WTC11 (cell line): ENCODE results near the gene PKM. TPM values are rescaled to one million over a fixed set of nuclear protein-coding genes. Genes with fewer than 3 reads are reported as not detected.

Experiments
- ATAC-seq: fragments of 200-7000 bp; cut with Tn5 transposase; 2 replicates; pipeline ENCODE4 v1.10.0; 2021; ENCODE audit warnings: mild to moderate bottlenecking, moderate library complexity
- CTCF ChIA-PET: fragments of 300-600 bp; sonication (Branson Sonifier 250); formaldehyde crosslinking; loops from one replicate; lab custom pipeline; 2021; ENCODE audit warnings: antibody characterized with exemption; lab: Charles Lee
- POLR2A ChIA-PET: fragments of 350-600 bp; sonication (Branson Sonifier 250); formaldehyde crosslinking; loops from one replicate; lab custom pipeline; 2021; ENCODE audit warnings: antibody characterized with exemption; lab: Charles Lee
- DNase-seq: peaks from one replicate; pipeline ENCODE4 v3.0.0; 2021; ENCODE audit warnings: low spot score
- H3K27ac Mint-ChIP-seq: 2 replicates; pipeline ENCODE4 v1.8.0; 2021; ENCODE audit warnings: mixed read lengths
- H3K27me3 Mint-ChIP-seq: 2 replicates; pipeline ENCODE4 v1.8.0; 2021; ENCODE audit warnings: low read depth, mild to moderate bottlenecking, moderate library complexity, mixed read lengths
- H3K36me3 Mint-ChIP-seq: 2 replicates; pipeline ENCODE4 v1.8.0; 2021; ENCODE audit warnings: mixed read lengths
- H3K4me1 Mint-ChIP-seq: 2 replicates; pipeline ENCODE4 v1.8.0; 2022; ENCODE audit warnings: mixed read lengths
- H3K4me3 Mint-ChIP-seq: 2 replicates; pipeline ENCODE4 v1.8.0; 2021; ENCODE audit warnings: mild to moderate bottlenecking, moderate library complexity, mixed read lengths
- H3K9me3 Mint-ChIP-seq: 2 replicates; pipeline ENCODE4 v1.8.0; 2021; ENCODE audit warnings: mixed read lengths
- ARID4B ChIP-seq: sonication (generic); formaldehyde crosslinking; IDR thresholded peaks from 2 replicates; pipeline ENCODE4 v1.8.0; 2023; ENCODE audit warnings: missing genetic modification reagents, mild to moderate bottlenecking, borderline replicate concordance
- CTCF ChIP-seq: fragments of 200-600 bp; IDR thresholded peaks from 2 replicates; pipeline ENCODE4 v1.8.0; 2022; ENCODE audit warnings: antibody characterized with exemption
- ETV6 ChIP-seq: sonication (generic); formaldehyde crosslinking; IDR thresholded peaks from 2 replicates; pipeline ENCODE4 v1.8.1; 2022; ENCODE audit warnings: mild to moderate bottlenecking, missing genetic modification reagents
- FOXP1 ChIP-seq: sonication (generic); formaldehyde crosslinking; IDR thresholded peaks from 2 replicates; pipeline ENCODE4 v1.8.0; 2022; ENCODE audit warnings: missing genetic modification reagents, mild to moderate bottlenecking, moderate library complexity, borderline replicate concordance
- MAX ChIP-seq: sonication (generic); formaldehyde crosslinking; IDR thresholded peaks from 2 replicates; pipeline ENCODE4 v1.8.0; 2022; ENCODE audit warnings: mild to moderate bottlenecking, missing genetic modification reagents
- PRDM15 ChIP-seq: sonication (generic); formaldehyde crosslinking; IDR thresholded peaks from 2 replicates; pipeline ENCODE4 v1.8.0; 2022; ENCODE audit warnings: missing genetic modification reagents
- TP53 ChIP-seq: sonication (generic); formaldehyde crosslinking; IDR thresholded peaks from 2 replicates; pipeline ENCODE4 v1.8.1; 2023; ENCODE audit warnings: mild to moderate bottlenecking, missing genetic modification reagents
- total RNA-seq: library from RNA; stranded (reverse); gene quantifications from 3 replicates; pipeline ENCODE4 v1.2.3, GENCODE V29; 2021

PKM gene
- total RNA-seq, 1 experiment from 2014 or later = 858 TPM

- H3K27ac Mint-ChIP-seq = no peak overlapping the region
- H3K4me3 Mint-ChIP-seq = peak overlapping the region; percentile 27
- TF ChIP-seq ARID4B (CRISPR knock-in tag) (no peak), CTCF (peak; percentile 84), ETV6 (peak; percentile 53; the same call in 1 of the 2 replicates), TP53 (CRISPR knock-in tag) (0 out of 2 replicates have a peak, but pooled peaks have one; percentile 14)
- H3K9me3 Mint-ChIP-seq = peaks cover under 1% of the 10 kb centered on the region; the same call in 1 of the 2 replicates
- peak; percentile 94 for ATAC-seq
- peaks cover 9% of the 10 kb centered on the region for H3K4me1 Mint-ChIP-seq
- POLR2A ChIA-PET = interaction anchor here (0.5 to 1.0 kb wide), 3 partner anchors 176 to 412 kb away, joined by 3 to 5 read pairs (median 3); no protein-coding TSS in a partner anchor
- CTCF ChIA-PET = interaction anchor here (0.5 to 2.5 kb wide), 47 partner anchors 9 to 770 kb away, joined by 3 to 30 read pairs (median 4); partner anchors contain the start of genes GRAMD2A, MYO9A, NR2E3 and SENP8
- DNase-seq = peak; percentile 91
- H3K36me3 Mint-ChIP-seq = no peaks in the 10 kb centered on the region
- no peaks in the 10 kb centered on the region; the same call in 1 of the 2 replicates for H3K27me3 Mint-ChIP-seq
Measured at GRCh38 chr15:72155635-72156616, 75.1 kb downstream of the PKM start.

GRCh38 chr15:72155003-72155621 is 75.9 kb downstream of the PKM start:
- ATAC-seq (no peak; the same call in 1 of the 2 replicates), DNase-seq (no peak)
- Mint-ChIP-seq H3K4me3 (no peak overlapping the region), H3K4me1 (peaks cover 9% of the 10 kb centered on the region), H3K27ac (no peak overlapping the region), H3K36me3 (no peaks in the 10 kb centered on the region), H3K9me3 (peaks cover 4% of the 10 kb centered on the region; the same call in 1 of the 2 replicates), H3K27me3 (no peaks in the 10 kb centered on the region; the same call in 1 of the 2 replicates)
- TF ChIP-seq CTCF = no peak
- no peak for TF ChIP-seq FOXP1 (CRISPR knock-in tag)
- TF ChIP-seq PRDM15 (CRISPR knock-in tag) = no peak
- TF ChIP-seq MAX (CRISPR knock-in tag) = no peak
- ChIA-PET POLR2A (no interaction called here), CTCF (interaction anchor here (0.7 to 2.5 kb wide), 22 partner anchors 10 to 449 kb away, joined by 3 to 24 read pairs (median 5); partner anchors contain the start of genes GRAMD2A, MYO9A, NR2E3 and SENP8)
